OCI-M2 (cell line): ENCODE results near the gene ELL2.

Experiments
- DNase-seq: peaks from one replicate; lab custom pipeline; 2025; ENCODE audit not compliant: unreplicated experiment; lab: John Stamatoyannopoulos, UW

Gene ELL2

DNA sequence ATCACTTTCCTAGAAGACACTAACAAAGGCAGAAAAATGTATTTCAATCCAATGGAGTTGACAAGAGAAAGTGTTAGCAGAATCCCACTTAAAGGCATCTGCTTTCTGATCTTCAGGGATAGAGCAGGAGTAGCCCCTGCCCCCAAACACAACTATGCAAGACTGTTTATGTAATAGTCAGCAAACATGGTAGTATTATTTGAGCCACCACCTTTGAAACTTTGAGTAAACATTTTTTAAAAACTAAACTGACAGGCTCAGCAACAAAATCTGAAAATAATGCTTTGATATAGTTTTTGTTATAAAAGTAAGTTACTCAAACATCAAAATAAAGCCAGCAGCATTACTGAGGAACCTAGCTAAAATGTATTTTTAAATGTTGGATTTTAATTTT lies 4.8 kb downstream of the ELL2 start:
- no peak for DNase-seq

DNA sequence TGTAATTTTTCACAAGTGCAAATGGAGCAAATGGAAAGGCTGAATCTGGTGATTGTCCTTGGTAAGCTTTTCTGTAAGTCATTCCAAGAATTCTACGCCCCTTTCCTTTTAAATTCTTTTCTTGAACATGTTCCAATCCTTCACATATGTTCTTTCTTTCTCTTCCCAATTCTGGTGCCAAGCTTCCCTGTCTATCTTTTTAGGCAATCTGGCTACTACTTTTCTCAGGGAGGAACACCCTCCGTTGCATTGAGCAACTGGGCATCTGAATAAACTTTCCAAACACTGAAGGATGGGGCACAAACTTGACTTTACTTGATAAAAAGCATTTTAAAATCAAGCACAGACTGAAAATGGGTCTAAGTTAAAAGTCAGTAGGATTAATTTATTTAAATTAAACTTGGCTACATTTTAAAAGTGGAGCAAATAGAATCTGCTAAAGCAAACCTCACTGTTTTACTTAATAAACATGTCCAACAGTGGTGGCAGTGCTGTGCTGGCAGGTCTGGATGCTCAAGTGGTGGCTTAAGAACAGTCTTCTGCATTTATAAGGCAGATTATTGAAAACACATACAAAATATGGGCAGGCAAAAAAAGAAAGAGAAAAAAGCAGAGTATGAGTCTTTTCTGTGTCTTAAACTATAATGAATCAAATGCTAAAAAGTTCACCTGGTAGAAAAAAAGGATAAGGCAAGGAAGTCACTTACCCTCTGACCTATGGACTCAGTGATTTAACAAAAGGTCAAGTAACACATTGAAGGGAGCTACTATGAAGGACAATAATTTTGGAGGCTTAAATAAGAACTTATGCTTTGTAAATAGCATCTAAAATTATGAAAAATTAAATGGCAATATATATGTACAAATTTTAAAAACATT lies 5.4 kb downstream of the ELL2 start:
- DNase-seq, result no peak

GRCh38 chr5:95954716-95955115 lies 6.9 kb downstream of the ELL2 start:
- no peak for DNase-seq

GRCh38 chr5:95953021-95953702 lies 8.5 kb downstream of the ELL2 start:
- no peak for DNase-seq

DNA sequence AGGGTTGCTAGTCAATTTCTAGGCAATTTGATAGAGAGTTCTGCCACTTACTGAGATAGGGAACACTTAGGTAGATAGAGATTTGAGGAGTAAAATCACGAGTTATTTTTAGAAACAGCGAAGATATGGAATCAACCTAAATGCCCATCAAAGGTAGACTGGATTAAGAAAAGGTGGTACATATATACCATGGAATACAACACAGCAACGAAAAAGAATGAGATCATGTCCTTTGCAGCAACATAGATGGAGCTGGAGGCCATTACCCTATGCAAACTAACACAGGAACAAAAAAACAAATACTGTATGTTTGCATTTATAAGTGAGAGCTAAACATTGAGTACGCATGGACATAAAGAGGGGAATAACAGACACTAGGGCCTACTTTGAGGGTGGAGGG lies 9.7 kb downstream of the ELL2 start:
- no peak for DNase-seq

- DNase-seq, result no peak
These were observed 11.8 kb downstream of the ELL2 start for GRCh38 chr5:95949810-95950209.

GRCh38 chr5:95948631-95949030 lies 13.0 kb downstream of the ELL2 start:
- DNase-seq, result no peak

GRCh38 chr5:95946451-95946850 lies 15.2 kb downstream of the ELL2 start:
- no peak for DNase-seq

DNA sequence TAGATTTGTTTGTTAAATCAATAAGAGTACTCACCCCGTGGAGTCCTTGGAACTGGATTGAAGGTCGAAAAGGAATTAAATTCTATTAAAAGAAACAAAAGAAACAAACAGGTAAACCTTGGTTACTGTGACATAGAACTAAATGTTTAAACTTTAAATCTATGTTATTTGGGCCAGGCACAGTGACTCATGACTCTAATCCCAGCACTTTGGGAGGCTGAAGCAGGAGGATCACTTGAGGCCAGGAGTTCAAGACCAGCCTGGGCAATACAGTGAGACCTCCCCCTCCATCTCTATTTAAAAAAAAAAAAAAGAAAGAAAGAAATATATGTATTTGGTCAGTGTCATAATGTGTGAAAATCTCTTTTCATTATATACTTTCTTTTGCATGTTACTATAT lies 18.7 kb downstream of the ELL2 start:
- DNase-seq, result no peak

- no peak for DNase-seq
These were observed 19.2 kb downstream of the ELL2 start for GRCh38 chr5:95942414-95942813.

DNA sequence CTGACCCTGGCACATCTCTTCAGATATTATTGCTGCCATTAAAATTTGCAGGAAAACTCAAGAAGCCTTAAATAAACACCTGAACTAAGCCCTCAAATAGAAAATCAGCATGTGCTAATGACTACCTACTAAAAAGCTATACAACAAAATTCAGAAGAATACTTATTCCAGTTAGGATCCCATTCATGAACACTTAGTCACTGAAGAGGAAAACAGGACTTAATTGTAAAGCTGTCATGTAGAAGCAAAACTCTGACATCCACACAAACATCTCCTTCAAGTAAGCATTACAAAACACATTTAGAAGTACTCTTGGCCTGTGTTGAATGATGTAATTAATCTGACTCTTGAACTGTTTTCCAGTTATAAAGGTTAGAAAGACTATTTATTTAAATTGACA lies 19.9 kb downstream of the ELL2 start:
- DNase-seq, result no peak

- DNase-seq, result no peak
These were observed 20.6 kb downstream of the ELL2 start for GRCh38 chr5:95940758-95941682.

- no peak for DNase-seq
These were observed 22.2 kb downstream of the ELL2 start for GRCh38 chr5:95939465-95939864.

- no peak for DNase-seq
These were observed 22.9 kb downstream of the ELL2 start for GRCh38 chr5:95938766-95939165.

GRCh38 chr5:95938347-95938746 lies 23.3 kb downstream of the ELL2 start:
- no peak for DNase-seq

GRCh38 chr5:95937607-95938152 lies 24.0 kb downstream of the ELL2 start:
- DNase-seq, result no peak

GRCh38 chr5:95936812-95937397 lies 24.7 kb downstream of the ELL2 start:
- no peak for DNase-seq

GRCh38 chr5:95935553-95936100 lies 26.0 kb downstream of the ELL2 start:
- DNase-seq, result no peak

DNA sequence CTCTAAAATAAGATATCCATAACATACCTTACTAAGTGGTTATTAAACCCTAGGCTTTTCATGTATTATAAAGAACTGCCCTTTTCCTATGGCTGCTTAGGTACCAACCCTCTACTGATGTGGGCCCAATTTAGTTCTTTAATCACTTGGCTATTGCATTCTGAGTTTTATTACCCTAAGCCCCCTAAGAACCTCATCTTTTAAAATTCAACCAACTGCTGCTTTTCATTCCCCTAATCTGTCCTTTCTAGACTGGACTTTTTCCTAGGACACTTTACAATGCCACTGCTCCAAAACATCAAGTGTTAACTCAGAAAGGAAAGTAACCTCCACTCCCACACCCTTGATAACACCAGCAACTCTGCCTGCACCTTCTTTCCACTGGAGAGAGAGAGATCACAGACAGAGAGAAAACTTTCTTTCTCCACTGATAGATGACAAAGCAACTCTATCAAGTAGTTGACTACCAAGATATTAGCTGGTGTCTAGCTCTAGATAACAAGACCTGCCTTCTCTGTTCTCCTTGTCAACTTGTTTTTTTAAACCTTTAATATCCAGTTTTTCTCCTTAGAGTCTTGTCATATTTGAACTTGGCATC lies 27.3 kb downstream of the ELL2 start:
- DNase-seq, result no peak

DNA sequence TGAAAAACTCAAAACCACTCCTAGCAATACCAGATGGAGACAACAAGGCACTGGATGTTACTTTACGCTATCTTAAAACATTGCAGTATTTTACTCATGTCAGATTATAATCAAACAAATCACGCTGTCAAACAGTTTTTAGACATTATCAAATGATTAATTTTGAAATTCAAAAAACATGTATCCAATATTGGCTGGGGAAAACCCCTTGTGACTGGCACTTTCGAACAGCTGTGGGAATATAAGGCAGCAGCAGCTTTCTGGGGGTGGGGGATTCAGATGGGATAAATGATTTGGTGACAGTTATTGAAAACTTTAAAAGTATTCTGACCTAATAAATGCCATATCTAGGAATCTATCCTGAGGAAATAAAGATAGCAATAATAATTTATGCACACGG lies 28.7 kb downstream of the ELL2 start:
- DNase-seq, result no peak
